ENCODE measurements around the gene NECTIN1. TPM values are rescaled to one million over a fixed set of nuclear protein-coding genes. Genes with fewer than 3 reads are reported as not detected.

Gene NECTIN1
- total RNA-seq, 1 experiment from 2014 or later = 1.1 TPM

DNA sequence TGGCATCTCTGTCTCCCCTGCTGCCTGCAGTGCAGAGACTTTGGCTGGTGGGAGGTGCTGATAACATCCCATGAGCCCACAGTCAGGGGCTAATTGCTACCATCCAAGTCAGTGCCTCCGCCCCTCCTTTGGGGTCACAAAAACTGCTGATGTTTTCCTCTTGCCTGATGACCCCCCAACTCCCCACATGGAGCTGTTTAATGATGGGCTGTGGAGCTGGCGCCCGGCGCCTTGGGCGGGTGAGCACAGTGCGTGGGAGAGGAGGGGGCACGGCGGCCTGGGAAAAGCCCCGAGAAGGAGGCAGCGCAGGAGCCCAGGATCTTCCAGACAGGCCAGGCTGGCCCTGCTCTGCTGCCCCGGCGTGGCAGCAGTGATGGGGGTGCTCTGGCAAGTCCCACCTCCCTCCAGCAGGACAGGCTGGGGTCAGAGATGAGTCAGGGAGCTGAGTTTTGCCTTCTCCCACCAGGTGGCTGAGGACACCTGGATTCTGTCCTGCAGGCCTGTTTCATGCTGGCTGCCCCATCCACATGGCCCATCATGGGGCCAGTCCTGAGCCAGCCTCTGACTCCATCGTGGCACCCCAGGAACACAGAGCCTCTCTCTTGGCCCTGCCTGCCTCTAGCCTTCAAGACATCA, 43.8 kb downstream of the NECTIN1 start:
- in situ Hi-C loops (cut with HindIII; ENCODE audit: low pct_unique_long_range_greater_than_20kb, low sequenced_read_pairs) = no loop called here

DNA sequence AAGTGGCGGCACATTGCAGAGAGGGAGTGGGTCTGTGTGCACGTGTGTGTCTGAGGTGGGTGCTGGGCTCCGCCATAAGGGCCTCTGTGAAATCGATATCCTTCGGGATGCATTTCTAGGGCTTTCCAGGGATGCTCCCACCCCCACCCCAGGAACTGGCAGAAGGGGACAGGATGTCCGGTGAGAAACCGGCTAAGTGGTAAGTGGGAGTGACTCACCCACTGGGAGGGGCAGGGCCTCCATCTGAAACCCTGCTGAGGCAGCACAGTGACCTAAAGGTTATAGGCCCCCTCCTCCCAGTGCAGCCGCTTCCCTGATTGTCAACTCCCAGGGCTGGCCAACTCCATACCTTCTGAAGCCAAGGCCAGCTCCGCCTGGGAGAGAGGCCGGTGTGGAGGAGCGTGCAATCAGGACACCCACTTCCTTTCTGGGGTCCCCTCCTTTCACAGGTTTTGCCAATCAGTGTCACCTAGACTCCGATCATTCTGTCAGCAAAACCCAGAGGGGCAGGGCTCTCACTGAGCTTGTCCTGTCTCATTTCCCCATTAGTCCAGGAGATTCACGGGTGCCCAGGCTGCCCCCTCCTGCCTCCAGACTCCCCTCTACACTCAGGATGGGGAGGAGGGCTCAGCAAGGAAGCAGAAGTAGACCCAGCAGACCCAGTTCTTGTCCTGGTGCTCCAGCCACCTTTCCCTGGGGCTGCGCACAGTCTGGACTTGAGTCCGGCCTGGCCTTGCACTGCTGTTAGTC, 44.5 kb downstream of the NECTIN1 start:
- in situ Hi-C loops (cut with HindIII; ENCODE audit: low pct_unique_long_range_greater_than_20kb, low sequenced_read_pairs) = no loop called here
- no peak for DNase-seq (ENCODE audit: low read depth)

More for the DNA sequence above, 43.8 kb downstream of the NECTIN1 start:
- DNase-seq (ENCODE audit: low read depth) = no peak

DNA sequence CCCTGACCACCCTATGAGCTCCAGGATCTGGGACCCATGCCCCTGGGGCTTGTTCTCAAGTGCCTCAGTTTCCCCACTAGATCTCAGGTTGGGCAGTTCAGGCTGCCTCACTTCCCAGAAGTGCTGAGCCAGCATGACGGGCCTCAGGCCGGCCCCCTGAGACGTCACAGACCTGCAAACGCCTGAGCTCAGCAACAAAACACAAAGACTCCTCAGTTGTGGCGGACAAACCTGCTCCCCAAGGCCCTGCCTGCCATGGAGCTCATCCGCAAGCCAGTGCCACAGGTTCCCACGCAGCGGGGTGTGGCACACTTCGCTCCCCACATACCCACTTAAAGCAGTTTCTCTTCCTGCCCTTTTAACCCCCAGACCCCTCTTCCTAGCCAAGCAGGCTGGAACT, 45.2 kb downstream of the NECTIN1 start:
- in situ Hi-C loops (cut with HindIII; ENCODE audit: low pct_unique_long_range_greater_than_20kb, low sequenced_read_pairs) = no loop called here
- no peak for DNase-seq (ENCODE audit: low read depth)

DNA sequence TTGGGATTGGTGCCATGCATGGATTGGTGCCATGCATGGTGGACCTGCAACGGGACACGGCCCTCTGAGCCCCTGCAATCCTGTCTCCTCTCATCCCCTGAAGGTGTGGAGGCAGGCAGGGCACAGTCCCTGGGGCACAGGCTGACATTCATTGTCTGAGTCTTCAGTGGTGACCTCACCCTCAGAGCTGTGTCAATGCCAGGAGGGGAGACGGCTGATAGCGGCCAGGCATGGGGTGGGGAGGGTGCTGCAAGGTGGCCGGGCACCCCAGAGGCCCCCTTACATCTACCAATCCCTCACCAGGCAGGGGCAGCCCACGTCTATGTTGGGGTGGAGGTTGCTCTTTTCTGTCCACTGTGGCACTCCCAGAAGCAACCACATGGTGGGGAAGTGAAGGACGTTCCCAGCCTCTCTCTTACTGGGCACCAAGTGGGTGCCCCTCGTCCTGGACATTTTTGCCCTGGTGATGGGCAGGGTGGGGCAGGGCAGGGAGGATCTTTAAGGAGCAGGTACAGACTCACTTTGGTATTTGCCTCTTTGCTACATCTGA, 47.6 kb downstream of the NECTIN1 start:
- in situ Hi-C loops (cut with HindIII; ENCODE audit: low pct_unique_long_range_greater_than_20kb, low sequenced_read_pairs) = no loop called here
- DNase-seq (ENCODE audit: low read depth) = no peak

DNA sequence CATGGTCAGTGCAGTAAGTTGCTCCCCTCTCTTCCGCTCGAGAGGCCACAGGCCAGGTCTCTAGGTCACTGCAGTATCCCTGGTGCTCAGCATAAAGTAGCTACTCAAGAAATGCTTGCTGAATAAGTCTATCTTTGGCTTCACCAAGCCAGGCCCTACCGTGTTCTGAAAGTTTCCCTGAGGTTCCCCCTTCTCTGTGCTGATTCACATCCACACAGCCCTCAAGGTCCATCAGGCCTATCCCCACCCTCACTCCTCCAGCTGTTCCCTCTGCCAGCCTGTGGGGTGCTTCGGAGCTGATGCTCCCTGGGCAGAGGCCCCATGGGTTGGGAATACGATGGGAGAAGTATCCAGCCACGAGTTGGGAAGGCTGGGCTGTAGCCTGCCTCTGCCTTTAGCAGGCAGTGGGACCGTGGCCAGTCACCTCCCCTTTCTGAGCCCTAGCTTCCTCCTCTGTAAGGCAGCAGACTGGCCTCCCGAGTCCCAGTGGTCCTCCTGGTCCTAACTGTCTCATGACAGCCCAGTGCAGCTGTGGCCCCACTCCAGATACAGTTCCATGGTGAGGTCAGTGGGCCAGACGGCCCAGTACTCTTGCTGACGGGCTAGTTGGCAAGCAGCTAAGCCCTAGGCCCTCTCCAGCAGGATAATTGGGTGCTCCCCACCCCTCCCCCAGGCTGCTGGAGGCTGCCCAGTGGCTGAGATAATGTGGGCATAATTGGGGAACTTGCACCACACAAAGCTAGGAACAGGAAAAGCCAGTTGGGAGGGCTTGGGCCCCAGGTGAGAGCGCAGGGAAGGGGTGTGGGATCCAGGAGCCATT, 48.2 kb downstream of the NECTIN1 start:
- no peak for DNase-seq (ENCODE audit: low read depth)
- in situ Hi-C loops (cut with HindIII; ENCODE audit: low pct_unique_long_range_greater_than_20kb, low sequenced_read_pairs) = no loop called here

DNA sequence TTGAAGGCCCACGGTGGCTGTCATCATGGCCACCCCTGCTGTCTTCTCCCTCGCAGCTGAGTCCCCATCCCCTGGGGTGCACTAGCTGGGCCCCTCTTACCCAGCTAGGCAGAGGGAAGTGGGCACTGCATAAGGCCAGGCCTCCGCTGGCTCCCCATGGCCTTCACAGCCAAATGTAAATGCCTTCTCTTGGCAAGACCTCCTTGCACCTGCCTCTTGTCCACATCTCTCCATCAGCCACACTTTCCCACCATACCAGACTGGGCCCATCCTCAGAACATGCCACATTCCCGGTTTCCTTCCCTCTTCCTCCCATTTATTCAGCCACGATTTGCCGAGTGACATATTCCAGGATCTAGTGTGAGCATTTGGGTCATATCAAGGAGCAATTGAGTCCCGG, 49.7 kb downstream of the NECTIN1 start:
- in situ Hi-C loops (cut with HindIII; ENCODE audit: low pct_unique_long_range_greater_than_20kb, low sequenced_read_pairs) = no loop called here
- no peak for DNase-seq (ENCODE audit: low read depth)

DNA sequence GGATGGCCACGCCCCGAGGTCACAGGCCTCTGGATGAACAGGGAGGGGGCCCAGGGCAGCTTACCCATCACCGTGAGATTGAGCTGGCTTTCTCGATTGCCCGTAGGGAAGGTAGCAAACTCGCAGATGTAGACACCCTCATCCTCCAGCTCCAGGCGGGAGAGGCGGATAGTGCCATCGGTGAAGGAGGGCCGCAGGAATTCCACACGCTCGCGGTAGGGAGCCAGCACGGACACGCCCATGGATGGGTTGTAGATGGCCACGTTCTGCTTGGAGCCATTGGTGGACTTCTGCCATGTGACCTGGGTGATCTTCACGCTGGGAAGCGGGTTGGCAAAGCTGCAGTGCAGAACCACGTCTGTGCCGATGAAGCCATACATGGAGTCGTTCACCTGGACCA, 50.6 kb downstream of the NECTIN1 start:
- in situ Hi-C loops (cut with HindIII; ENCODE audit: low pct_unique_long_range_greater_than_20kb, low sequenced_read_pairs) = no loop called here
- no peak for DNase-seq (ENCODE audit: low read depth)

DNA sequence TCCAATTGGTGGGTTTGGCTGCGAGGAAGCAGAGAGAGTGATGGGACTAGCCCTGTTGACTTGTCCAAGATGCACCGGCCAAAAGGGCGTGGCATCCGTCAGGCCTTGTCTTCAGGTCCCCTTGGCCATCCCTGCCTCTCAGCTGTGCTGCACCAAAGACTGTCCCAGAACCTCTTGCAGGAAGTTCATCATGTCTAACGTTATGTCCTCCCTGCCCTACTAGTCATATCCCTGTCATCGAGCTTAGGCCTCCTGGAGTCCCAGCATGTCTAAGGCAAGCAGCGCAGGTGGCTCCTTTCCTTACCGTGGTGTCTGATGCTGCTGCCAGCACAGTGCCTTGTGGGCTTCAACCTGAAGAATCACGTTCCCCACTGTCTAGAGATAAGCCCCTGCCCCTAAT, 51.2 kb downstream of the NECTIN1 start:
- in situ Hi-C loops (cut with HindIII; ENCODE audit: low pct_unique_long_range_greater_than_20kb, low sequenced_read_pairs) = no loop called here
- DNase-seq (ENCODE audit: low read depth) = no peak

DNA sequence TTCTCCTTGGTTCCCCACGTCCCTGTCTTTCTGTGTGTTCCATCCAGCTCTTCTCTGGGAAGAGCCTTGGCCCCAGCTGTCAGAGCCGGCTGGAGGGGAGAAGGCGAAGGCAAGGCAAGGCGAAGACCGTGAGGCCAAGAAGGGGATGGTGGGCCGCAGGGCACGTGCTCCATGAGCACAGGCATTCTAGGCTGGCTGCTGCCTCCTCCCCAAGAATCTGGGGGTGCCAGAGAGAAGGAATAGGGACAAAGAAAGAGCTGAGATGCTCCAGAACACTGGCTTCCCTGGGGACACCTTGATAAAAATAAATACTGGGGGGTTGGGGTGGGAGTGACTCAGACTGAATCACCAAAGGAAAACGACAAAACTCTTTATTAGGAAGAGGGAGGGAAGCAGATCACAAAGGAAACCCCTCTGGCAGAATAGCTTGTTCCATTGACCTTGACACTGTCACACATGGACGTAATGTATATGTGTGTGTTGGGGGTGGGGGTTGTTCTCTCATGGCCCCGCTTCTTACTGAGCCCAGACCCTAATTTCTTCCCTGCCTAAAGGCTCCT, 52.5 kb downstream of the NECTIN1 start:
- in situ Hi-C loops (cut with HindIII; ENCODE audit: low pct_unique_long_range_greater_than_20kb, low sequenced_read_pairs) = no loop called here
- no peak for DNase-seq (ENCODE audit: low read depth)

DNA sequence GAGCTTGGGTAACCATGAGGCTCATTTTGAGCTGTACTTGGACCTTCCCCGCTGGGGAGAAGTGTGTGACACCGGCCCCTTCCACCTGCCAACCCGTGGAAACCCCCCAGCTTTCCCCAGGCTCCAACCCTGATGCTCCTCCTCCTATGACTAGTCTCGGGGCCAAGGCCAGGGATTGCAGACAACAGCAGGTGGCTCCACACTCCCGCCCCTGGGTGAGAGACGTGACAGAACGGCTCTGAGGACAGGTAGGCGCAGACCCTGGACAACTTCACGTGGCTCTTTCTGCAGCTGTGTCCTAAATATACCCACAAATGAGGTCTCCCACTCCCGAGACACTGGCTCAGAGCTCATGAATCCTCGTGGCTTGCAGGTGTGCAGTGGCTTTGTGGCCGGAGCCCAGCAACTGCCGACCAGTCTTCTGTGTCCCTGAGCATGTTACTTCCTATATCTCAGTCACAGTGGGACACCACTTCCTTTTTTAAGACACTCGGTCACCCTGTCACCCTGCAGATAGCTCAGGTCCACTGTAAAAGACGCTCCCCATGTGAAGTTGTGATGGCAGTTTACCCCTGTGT, 55.2 kb downstream of the NECTIN1 start:
- in situ Hi-C loops (cut with HindIII; ENCODE audit: low pct_unique_long_range_greater_than_20kb, low sequenced_read_pairs) = no loop called here
- no peak for DNase-seq (ENCODE audit: low read depth)

DNA sequence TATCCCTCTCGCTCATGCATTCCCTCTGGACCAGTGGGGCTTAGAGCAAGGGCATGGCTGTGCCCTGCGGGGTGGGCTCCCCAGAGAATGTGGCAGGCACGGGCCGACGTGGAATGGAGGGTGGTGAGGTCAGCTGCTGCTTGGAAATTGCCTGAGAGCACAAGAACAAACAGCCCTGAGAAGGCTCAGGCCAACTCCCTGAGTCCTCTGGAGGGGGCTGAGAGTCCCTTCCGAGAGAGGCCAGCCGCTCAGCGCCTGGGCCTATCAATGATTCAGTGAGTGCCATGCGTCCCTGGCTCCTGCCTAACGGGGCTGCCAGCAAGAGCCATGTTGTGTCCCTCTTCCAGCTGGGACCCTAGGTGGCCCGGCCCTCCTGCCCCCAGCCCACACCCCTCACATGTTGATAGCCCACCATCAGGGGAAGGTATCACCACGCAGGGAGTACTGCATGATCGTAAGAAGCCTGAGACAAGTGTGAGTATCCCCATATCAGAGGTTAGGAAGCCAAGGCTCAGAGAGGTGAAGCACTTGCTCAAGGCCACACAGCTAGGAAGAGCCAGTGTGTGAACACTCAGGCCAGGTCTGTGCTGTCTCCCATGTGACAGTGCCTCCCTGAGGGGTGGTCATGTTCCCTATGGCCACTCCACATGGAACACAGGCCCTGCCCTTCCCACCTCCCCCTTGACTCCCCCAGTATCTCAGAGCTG, 55.8 kb downstream of the NECTIN1 start:
- DNase-seq (ENCODE audit: low read depth) = no peak
- in situ Hi-C loops (cut with HindIII; ENCODE audit: low pct_unique_long_range_greater_than_20kb, low sequenced_read_pairs) = no loop called here

DNA sequence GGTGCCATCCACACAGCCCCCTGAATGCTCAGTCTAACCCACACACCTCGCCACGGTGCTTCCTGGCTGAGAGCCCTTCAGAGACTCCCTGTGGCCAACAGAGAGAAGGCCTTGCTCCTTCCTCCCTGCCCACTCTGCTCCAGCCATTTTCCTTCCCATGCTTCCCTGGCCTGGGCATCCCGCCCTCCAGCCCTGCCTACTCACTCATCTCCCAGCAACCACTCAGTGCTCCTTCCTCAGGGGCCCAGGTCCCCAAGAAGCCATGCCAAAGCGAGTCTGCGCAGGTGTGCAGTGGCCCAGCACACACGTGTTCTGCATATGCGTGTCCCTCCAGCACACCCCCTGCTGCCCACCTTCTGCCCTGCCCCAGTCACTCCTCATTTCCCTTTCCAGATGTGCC, 56.4 kb downstream of the NECTIN1 start:
- no peak for DNase-seq (ENCODE audit: low read depth)
- in situ Hi-C loops (cut with HindIII; ENCODE audit: low pct_unique_long_range_greater_than_20kb, low sequenced_read_pairs) = no loop called here

DNA sequence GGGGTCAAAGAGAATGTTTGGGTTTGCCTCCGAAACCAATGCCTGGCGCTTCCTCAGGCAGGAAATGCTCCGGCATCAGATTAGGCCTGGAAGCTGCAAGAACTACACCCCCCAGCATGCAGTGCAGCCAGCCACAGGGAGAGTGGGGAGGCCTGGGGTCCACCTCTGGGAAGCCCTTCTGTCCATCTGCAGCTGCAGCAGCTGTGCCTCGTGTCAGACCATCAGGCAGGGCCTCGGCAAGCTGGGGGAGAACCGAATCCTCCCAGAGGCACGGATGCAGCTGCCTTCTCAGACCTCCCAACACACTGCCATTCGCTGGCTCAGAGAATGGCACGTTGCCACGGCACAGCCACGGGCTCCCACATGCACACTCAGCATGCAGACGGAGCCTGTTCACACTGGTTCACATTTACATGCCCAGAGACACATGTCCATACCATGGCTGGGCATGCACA, 57.4 kb downstream of the NECTIN1 start:
- in situ Hi-C loops (cut with HindIII; ENCODE audit: low pct_unique_long_range_greater_than_20kb, low sequenced_read_pairs) = no loop called here
- DNase-seq (ENCODE audit: low read depth) = no peak

DNA sequence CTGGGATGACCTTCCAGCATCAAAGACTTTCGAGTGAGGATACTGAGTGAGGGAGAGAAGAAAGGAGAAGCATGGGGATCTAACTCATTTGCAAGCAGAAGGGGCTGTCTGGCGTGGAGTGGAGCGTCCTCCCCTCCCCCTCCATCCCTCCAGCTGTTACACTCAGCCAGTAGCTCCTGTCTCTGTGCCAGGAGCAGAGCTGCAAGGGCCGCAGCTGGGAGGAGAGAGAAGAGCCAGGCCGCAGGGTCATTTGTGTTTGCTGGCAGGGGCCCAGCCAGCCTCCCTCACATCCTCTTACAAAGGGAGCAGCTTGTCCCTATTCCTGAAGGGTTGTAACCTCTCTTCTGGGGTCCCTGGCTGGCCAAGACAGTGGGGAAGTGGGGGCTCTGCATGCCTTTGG, 57.9 kb downstream of the NECTIN1 start:
- DNase-seq (ENCODE audit: low read depth) = no peak
- in situ Hi-C loops (cut with HindIII; ENCODE audit: low pct_unique_long_range_greater_than_20kb, low sequenced_read_pairs) = no loop called here

DNA sequence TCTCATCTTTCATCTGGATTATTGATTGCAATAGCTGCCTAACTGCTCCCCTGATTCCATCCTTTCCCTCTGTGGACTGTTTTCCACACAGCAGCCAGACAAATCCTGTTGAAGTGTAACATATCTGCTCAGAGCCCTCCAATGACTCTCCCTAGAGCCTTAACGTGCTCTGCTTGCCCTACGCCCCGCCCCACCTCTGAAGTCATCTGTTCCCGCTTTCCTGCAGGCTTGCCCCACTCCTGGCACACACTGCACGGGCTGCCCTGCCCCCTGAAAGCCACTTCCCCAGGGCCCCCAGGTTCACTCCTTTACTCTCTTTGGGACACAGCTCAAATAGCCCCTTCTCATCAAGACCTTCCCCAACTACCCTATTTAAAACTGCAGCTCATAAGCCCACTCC, 59.5 kb downstream of the NECTIN1 start:
- in situ Hi-C loops (cut with HindIII; ENCODE audit: low pct_unique_long_range_greater_than_20kb, low sequenced_read_pairs) = no loop called here
- no peak for DNase-seq (ENCODE audit: low read depth)

DNA sequence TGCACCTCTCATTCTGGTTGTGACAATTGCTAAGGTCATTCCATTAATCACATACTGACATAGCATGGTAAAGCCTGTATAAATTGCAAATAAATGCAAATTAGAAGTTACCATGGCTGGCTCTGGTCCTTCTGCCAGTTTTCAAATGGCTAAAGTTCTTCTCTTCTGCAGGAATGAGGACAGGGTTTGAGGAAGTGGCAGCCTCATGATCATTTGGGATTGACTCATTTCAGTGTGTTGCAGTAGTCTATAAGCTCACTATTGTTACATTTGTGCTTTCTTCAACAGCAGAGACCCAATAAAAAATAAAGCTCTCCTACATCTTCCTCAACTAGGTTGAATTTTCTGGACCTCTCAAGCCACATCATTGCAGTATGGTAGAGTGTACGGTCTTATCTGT, 60.3 kb downstream of the NECTIN1 start:
- no peak for DNase-seq (ENCODE audit: low read depth)
- in situ Hi-C loops (cut with HindIII; ENCODE audit: low pct_unique_long_range_greater_than_20kb, low sequenced_read_pairs) = no loop called here

DNA sequence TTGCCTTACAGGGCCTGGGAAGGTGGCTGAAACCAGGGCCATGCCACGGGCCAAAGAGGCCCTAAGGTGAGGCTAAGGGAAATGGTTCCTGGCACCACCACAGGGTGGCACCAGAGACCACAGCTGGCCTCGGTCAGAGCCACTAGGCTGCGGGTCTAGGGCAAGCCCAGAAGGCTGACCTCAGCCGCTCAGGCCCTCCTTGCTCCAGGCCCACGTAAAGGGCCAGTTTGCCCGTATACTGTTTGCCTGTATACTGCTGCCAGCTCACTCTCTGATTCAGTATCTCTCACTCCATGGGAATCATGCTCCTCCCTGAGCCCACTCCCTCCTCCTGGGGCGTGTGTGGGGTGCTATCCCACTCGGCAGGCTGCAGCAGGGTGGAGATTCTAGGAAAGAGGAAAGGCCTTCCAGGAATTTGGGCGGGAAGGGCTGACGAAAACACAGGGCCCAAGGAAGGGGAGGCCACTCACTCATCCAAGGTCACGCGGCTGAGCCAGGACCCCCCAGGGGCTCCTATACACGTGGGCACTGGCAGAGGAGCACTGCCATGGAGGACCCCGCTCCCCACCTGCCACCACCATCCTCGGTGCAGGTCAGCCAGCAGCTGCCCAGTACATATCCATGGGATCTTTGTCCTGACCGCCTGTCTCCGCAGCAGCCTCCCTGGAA, 62.4 kb downstream of the NECTIN1 start:
- in situ Hi-C loops (cut with HindIII; ENCODE audit: low pct_unique_long_range_greater_than_20kb, low sequenced_read_pairs) = no loop called here
- peak; percentile 23 for DNase-seq (ENCODE audit: low read depth)

All from Caki2 (cell line).